SK-N-SH (cell line): ENCODE results near the gene CASQ1.

Source experiments
- CTCF ChIP-seq: fragments of 200-600 bp; sonication (generic); IDR thresholded peaks from 2 replicates; pipeline ENCODE4 v1.6.1; 2017; ENCODE audit warnings: antibody characterized with exemption, mild to moderate bottlenecking, moderate library complexity
- EP300 ChIP-seq, 2 experiments: IDR thresholded peaks; 2 replicates each; pipeline versions ENCODE4 v1.4.0 to v1.6.1; 2012; ENCODE audit warnings: borderline replicate concordance in 1 of 2, low read depth in 1 of 2, low read length in 1 of 2
- POLR2AphosphoS5 ChIP-seq: IDR thresholded peaks from 2 replicates; pipeline ENCODE4 v1.6.1; 2012; ENCODE audit warnings: low read depth, low read length
- RXRA ChIP-seq: IDR thresholded peaks from 2 replicates; pipeline ENCODE4 v1.4.0; 2012; ENCODE audit warnings: low read depth, mild to moderate bottlenecking, borderline replicate concordance
- SIN3A ChIP-seq: IDR thresholded peaks from 2 replicates; pipeline ENCODE4 v1.6.1; 2012; ENCODE audit warnings: low read depth, mild to moderate bottlenecking, low read length, moderate library complexity, borderline replicate concordance
- TAF1 ChIP-seq: IDR thresholded peaks from 2 replicates; pipeline ENCODE4 v1.6.1; 2012; ENCODE audit warnings: low read depth, mild to moderate bottlenecking, low read length, moderate library complexity, borderline replicate concordance
- ZBTB33 ChIP-seq: IDR thresholded peaks from 2 replicates; pipeline ENCODE4 v1.4.0; 2012; ENCODE audit warnings: low read depth, borderline replicate concordance

- TF ChIP-seq CTCF (no peak), ZBTB33 (no peak), POLR2AphosphoS5 (no peak), EP300 (IDR thresholded peaks at IDR 0.05; ENCODE audit: borderline replicate concordance in 1 of 2, low read depth in 1 of 2, low read length in 1 of 2) (no peak), SIN3A (no peak), RXRA (no peak), TAF1 (no peak)
Observed at GRCh38 chr1:160171980-160172379, 18.4 kb upstream of the CASQ1 start.
